CD4-positive, alpha-beta T cell treated with Interleukin-15 for 1 hour (primary cell): ENCODE measurements around the gene RGL2.

Source experiments
- DNase-seq: peaks from one replicate; pipeline ENCODE4 v3.0.0-alpha.2; 2020

RGL2 gene

GRCh38 chr6:33316603-33317418 is 18.1 kb upstream of the RGL2 start:
- no peak for DNase-seq

- DNase-seq: no peak
Observed at GRCh38 chr6:33315793-33316602, 17.3 kb upstream of the RGL2 start.

DNA sequence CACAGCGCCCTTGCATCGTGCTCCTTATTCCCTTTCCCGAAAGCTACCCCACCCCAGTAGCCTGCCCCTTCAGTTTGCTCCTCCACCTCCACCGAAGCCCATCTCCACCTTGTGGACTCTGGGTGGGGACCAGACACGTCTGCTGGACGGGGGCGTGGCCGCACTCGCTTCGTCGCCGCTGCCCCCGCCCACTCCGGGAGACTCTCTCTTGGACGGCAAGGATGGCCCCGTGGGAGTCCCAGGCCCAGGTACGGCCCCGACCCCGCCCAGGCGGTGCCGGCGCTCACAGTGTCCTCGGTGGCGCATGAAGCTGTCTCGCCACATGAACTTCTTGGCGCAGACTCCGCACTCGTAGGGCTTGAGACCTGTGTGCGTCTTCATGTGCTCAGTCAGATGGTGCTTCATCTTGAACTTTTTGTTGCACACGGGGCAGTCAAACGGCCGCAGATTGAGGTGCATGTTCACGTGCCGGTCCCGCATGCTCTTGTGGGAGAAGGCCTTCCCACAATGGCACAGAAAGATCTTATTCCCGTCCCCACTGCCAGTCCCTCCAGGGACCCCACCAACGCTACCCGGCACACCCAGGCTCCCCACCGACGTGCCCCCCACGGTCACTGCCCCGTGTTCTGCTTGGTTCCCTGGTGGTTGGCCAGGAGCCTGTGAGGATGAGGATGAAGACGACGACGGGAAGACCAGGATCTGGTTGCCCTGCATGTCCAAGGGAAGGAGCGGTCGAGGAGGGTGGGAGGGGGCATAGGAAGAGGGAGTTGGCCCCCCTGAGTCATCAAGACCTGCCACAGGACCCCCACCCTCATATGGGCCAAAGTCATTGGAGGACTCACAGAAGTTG is 16.4 kb upstream of the RGL2 start:
- DNase-seq: peak; percentile 63

- peak; percentile 93 for DNase-seq
Observed at GRCh38 chr6:33314515-33314942, 15.8 kb upstream of the RGL2 start.

DNA sequence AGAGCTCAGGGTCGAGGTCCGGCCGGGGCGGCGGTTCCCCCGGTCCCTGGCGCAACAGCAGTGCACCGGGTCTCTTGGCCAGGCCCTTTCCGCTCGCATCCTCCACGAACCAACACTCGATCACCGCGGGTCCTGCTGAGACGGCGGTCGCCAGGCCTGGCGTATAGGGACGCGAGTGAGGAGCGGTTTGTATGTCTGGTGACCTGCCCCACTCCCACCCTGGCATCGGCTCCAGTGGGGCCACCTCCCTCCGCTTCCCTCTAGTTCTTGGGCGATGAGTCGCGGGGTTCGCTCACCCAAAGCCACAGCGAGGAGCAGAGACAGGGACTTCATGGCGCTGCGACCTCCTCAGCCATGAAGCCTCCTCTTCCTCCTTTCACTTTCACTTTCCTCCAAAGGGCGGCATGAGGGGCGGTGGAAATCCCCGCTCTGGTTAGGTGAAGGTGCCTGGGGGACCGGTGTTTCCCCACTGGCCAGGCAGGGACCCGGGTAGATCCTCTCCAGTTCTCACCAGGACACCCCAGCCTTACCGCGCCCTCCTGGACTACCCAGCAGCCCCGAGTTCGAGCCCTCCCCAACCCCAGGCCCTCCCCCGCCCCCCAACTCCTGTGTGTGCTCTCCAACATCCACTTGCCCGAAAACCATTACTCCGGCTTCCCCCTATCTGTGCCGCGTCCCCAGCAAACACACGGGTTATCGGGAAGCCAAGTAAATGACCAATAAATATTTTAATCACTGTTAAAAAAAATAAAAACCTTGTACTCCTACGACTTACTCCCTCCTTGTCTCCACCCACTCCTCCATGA is 15.2 kb upstream of the RGL2 start, which contains the start of gene TAPBP:
Gene TAPBP (minus strand): TSS at position 370 of the 806 bp plus-strand sequence. CDS start 37 bp downstream, at position 333.
- DNase-seq: peak; percentile 95

DNA sequence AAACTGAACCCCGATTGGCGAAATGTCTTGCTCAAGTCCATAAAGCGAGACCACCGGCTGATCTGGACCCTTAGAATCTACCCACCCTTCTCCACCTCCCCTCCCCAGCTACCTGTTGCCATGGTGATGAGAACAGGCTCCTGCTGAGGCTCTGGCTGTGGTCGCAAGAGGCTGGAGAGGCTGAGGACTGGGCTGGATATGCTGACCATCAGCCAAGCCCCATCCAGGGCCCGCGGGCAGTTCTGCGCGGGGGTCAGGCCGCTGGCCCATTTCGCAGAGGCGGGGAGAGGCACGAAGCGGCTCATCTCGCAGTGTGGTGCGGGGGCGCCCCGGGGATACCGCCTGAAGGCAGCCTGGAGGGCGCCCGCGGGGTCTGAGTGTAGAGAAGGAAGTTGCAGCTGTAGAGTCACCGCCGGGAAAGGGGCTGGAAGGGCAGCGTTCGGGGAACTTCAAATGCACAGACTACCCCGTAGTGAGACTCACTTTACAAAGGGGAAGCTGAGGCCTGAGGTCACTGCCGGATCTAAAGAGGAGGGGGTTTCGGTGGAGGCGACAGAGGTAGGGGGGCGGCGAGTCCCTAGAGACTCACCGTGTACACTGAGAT is 14.5 kb upstream of the RGL2 start:
- DNase-seq: peak; percentile 61

GRCh38 chr6:33312361-33313104 is 13.8 kb upstream of the RGL2 start:
- DNase-seq: peak; percentile 95

GRCh38 chr6:33306356-33306755 is 7.6 kb upstream of the RGL2 start:
- no peak for DNase-seq

DNA sequence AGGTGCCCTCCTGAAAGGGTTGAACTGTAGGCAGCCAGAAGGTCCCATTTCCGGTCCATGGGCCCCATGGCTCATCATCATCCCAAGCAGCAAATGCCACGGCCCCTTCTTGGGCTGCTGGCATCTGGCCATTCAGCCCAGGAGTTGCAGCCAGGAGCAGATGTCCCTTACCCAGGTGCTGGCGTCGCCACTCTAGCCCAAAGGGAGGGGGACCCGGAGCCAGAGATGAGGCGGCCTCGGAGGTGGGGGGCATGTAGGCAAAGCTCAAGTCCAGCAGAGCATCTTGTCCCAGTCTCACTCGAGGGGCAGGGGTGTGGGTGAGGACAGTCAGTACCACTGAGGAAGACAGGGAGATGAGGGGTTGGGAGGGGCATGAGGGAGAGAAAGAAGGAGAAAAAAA is 6.3 kb upstream of the RGL2 start:
- DNase-seq: no peak

GRCh38 chr6:33304216-33304615 is 5.5 kb upstream of the RGL2 start:
- DNase-seq: no peak

- DNase-seq: no peak
Observed at GRCh38 chr6:33301877-33302276, 3.1 kb upstream of the RGL2 start.

DNA sequence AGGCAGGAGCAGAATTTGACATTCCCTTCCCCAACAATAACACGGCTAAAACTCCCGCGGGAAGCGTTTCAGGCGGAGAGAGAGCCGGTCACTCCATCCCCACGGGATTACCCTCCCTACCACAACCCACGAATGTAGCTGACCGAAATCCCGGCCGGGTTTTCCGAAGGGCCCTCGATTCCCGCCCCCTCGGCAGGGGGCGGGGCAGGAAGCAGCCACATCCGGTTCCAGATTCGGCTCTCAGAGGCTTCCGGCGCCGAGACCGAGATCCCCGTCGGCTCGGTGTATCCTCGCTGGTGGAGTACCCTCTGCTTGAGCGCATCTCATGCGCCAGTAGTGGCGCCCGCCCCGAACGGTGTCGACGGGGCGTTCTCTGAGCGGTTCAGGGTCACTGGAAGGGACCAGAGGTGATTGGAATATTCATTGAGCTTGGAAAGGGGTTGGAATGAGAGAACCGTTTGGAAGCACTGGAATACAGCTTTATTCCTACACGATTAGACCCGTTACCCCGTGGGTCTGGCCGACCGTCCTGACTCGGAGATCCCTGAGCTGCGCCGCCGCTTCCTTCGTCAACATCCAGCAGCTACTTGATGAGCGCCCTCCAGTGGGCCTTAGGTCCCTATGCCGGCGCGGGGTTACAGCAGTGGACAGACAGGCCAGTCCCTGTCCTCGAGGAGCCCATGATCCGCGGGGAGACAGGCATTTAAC is 649 bp upstream of the RGL2 start:
- peak; percentile 93 for DNase-seq

DNA sequence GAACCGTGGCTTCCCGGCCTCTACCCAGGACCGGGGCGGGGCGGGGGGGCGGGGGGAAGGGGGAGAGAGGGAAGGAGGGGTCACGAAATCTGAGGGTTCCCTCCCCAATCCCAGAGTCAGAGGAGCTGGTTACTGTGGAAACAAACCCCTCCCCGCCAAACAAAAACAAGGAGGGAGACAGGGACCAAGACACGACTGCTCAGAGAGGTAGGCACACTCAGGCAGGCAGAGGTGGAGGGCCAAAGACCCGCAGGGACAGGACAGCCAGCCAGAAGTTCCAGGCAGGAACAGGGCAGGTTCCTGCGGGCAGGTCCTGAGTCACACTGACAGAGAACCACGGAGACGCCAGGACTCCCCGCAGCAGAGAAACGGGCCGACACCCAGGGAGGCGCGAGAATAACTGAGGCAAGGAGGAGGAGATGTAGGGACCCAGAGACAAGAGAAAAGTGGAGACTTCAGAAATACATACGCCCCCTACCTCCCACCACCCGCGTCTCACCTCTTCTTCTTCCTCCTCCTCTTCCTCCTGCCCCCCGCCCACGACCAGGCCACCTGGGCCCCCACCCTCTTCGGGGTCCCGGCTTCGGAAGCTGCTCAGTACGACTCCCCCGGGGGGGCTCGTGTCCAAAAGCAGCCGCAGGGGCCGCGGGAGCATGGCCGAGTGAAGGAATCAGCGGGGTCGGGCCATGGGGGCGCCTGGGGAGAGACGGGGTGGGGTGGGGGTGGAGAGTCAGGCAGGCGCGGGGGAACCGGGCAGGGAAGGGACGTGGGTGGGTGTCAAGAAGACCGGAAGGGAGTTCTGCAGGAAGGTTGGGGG is 578 bp downstream of the RGL2 start:
- peak; percentile 89 for DNase-seq

GRCh38 chr6:33297406-33297955 is 1.3 kb downstream of the RGL2 start:
- DNase-seq: no peak

DNA sequence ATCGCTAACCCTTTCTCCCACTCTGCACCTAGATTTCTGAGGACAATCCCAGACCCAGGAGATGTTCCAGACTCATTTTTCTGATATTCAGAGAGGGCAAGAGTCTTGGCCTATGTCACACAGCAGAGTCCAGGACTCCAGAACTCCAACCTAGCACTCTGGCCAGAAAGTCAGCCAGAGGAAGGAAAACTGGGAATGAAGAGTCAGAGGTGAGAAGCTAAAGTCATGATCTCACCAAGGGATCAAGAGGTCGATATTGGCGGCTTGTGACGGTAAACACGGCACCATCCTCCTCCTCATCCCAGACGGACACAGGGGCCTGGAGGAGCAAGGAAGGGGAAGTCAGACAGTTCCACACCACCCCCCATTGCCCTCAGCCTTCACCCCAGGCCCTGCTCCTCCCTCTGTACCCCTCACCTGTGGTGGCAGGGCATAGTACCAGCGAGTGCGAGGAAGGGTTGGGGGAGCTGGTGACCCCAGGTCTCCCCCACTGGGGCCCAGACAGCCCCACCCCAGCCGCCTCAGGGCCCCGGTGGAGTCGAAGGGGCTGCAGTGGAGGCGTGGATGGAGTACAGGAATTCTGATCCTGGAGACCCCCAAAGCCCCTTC is 1.8 kb downstream of the RGL2 start:
- DNase-seq: no peak

- DNase-seq: no peak
Observed at GRCh38 chr6:33295621-33296369, 2.9 kb downstream of the RGL2 start.

- DNase-seq: no peak
Observed at GRCh38 chr6:33294086-33294823, 4.5 kb downstream of the RGL2 start.
